Natural killer cell (primary cell): Measurements from ENCODE around the gene FUT6. TPM values are rescaled to one million over a fixed set of nuclear protein-coding genes. Genes with fewer than 3 reads are reported as not detected.

Experiments used
- ATAC-seq, 3 donors: fragments of 150-1000 bp in 2 of 3; fragments of 200-7000 bp in 1 of 3; cut with Tn5 transposase; 1 replicate in 1 of 3; 2 replicates in 2 of 3; pipeline ENCODE4 v1.10.0; 2021; ENCODE audit warnings: mild to moderate bottlenecking in 2 of 3, moderate library complexity in 2 of 3
- DNase-seq, 2 donors: peaks; one replicate each; pipeline versions ENCODE4 v3.0.0 to v3.0.0-alpha.2; 2013 to 2021; ENCODE audit warnings: mixed read lengths in 1 of 2
- H3K27ac ChIP-seq: one replicate; pipeline ENCODE4 v1.5.1; 2013; ENCODE audit warnings: mild to moderate bottlenecking, low read length
- H3K27me3 ChIP-seq: one replicate; pipeline ENCODE4 v1.6.1; 2013; ENCODE audit warnings: low read length; ENCODE audit not compliant: control insufficient read depth, insufficient read depth
- H3K36me3 ChIP-seq: one replicate; pipeline ENCODE4 v1.6.1; 2013; ENCODE audit warnings: low read length; ENCODE audit not compliant: control insufficient read depth, insufficient read depth
- H3K4me1 ChIP-seq: one replicate; pipeline ENCODE4 v1.6.1; 2013; ENCODE audit warnings: low read length; ENCODE audit not compliant: control insufficient read depth, insufficient read depth
- H3K4me3 ChIP-seq: one replicate; pipeline ENCODE4 v1.5.1; 2013; ENCODE audit warnings: low read length
- H3K9me3 ChIP-seq: one replicate; pipeline ENCODE4 v1.6.1; 2013; ENCODE audit warnings: low read length; ENCODE audit not compliant: control insufficient read depth, insufficient read depth
- H3K27ac Mint-ChIP-seq, 2 donors: one replicate each; pipeline ENCODE4 v1.8.0; 2022; ENCODE audit warnings: mild to moderate bottlenecking in 2 of 2, mixed read lengths in 2 of 2, moderate library complexity in 1 of 2
- H3K27me3 Mint-ChIP-seq, 2 donors: one replicate each; pipeline ENCODE4 v1.8.0; 2022; ENCODE audit warnings: low read depth in 2 of 2, mixed read lengths in 2 of 2
- H3K36me3 Mint-ChIP-seq: one replicate; pipeline ENCODE4 v1.8.0; 2022; ENCODE audit warnings: mixed read lengths
- H3K4me1 Mint-ChIP-seq, 2 donors: one replicate each; pipeline ENCODE4 v1.8.0; 2022; ENCODE audit warnings: mixed read lengths in 2 of 2
- H3K4me3 Mint-ChIP-seq: one replicate; pipeline ENCODE4 v1.8.0; 2022; ENCODE audit warnings: mild to moderate bottlenecking, moderate library complexity, mixed read lengths
- H3K9me3 Mint-ChIP-seq, 2 donors: one replicate each; pipeline ENCODE4 v1.8.0; 2022; ENCODE audit warnings: mixed read lengths in 2 of 2
- CTCF ChIP-seq: fragments of 200-600 bp; IDR thresholded peaks from one replicate; pipeline ENCODE4 v1.8.0; 2022; ENCODE audit warnings: antibody characterized with exemption
- WGBS: methylation state at CpG from one replicate; pipeline ENCODE4 v1.1.7; 2013; ENCODE audit warnings: missing lambda C conversion rate; ENCODE audit not compliant: insufficient coverage; 5-methylcytosine and 5-hydroxymethylcytosine counted together
- intact Hi-C: fragments of 100-400 bp; cut with micrococcal nuclease; formaldehyde crosslinking; loops from one replicate; pipeline ENCODE4 v1.14.2; 2022
- total RNA-seq, 4 donors: library from RNA; stranded (reverse); fragments of 120-200 nt in 1 of 4; gene quantifications; one replicate each; pipeline versions ENCODE4 v1.2.3 to v1.2.4, GENCODE V29; 2013 to 2022

Gene FUT6
- total RNA-seq, 3 donors from 2014 or later (not counting 1 experiment from before 2014, with no cell fraction given), result 0.34 TPM; not detected in 2

GRCh38 chr19:5881543-5882299 lies 42.2 kb upstream of the FUT6 start:
- H3K4me1 ChIP-seq, result no peaks in the 10 kb centered on the region
- peaks cover 0 to 13% of the 10 kb centered on the region in 2 donors for H3K27me3 Mint-ChIP-seq
- H3K9me3 ChIP-seq, result no peaks in the 10 kb centered on the region
- no peak overlapping the region for H3K4me3 ChIP-seq
- no peaks in the 10 kb centered on the region for H3K4me1 Mint-ChIP-seq
- H3K27ac Mint-ChIP-seq, result no peak overlapping the region
- H3K9me3 Mint-ChIP-seq, result no peaks in the 10 kb centered on the region
- H3K4me3 Mint-ChIP-seq, result no peak overlapping the region
- intact Hi-C loops, result no loop called here
- TF ChIP-seq CTCF, result no peak
- DNase-seq (no peak), ATAC-seq (no peak)
- H3K27me3 ChIP-seq, result peaks cover 5% of the 10 kb centered on the region
- H3K36me3 ChIP-seq, result no peaks in the 10 kb centered on the region
- no peaks in the 10 kb centered on the region for H3K36me3 Mint-ChIP-seq
- no peak overlapping the region for H3K27ac ChIP-seq
- 50% methylated on average over 15 of the region's 19 CpGs for WGBS

- H3K4me3 Mint-ChIP-seq, result no peak overlapping the region
- intact Hi-C loops, result no loop called here
- DNase-seq (no peak), ATAC-seq (no peak)
- no peaks in the 10 kb centered on the region for H3K4me1 ChIP-seq
- no peaks in the 10 kb centered on the region for H3K36me3 Mint-ChIP-seq
- H3K9me3 ChIP-seq, result no peaks in the 10 kb centered on the region
- H3K27me3 Mint-ChIP-seq, result peaks cover 0 to 17% of the 10 kb centered on the region in 2 donors
- TF ChIP-seq CTCF, result no peak
- no peaks in the 10 kb centered on the region for H3K9me3 Mint-ChIP-seq
- H3K27ac Mint-ChIP-seq, result no peak overlapping the region
- H3K36me3 ChIP-seq, result no peaks in the 10 kb centered on the region
- H3K27ac ChIP-seq, result no peak overlapping the region
- H3K27me3 ChIP-seq, result peaks cover 5% of the 10 kb centered on the region
- H3K4me3 ChIP-seq, result no peak overlapping the region
- 21% methylated on average over 15 of the region's 15 CpGs for whole genome bisulfite sequencing
- no peaks in the 10 kb centered on the region for H3K4me1 Mint-ChIP-seq
These were observed 41.1 kb upstream of the FUT6 start for GRCh38 chr19:5880604-5881078.

GRCh38 chr19:5880196-5880595 lies 40.7 kb upstream of the FUT6 start:
- Mint-ChIP-seq H3K27ac (no peak overlapping the region), H3K9me3 (no peaks in the 10 kb centered on the region), H3K4me3 (no peak overlapping the region), H3K36me3 (no peaks in the 10 kb centered on the region), H3K4me1 (no peaks in the 10 kb centered on the region), H3K27me3 (peaks cover 0 to 15% of the 10 kb centered on the region in 2 donors)
- no peaks in the 10 kb centered on the region for H3K36me3 ChIP-seq
- no peaks in the 10 kb centered on the region for H3K9me3 ChIP-seq
- H3K4me1 ChIP-seq, result no peaks in the 10 kb centered on the region
- H3K27me3 ChIP-seq, result peaks cover 5% of the 10 kb centered on the region
- WGBS, result 58% methylated on average over 4 of the region's 6 CpGs
- DNase-seq (no peak), ATAC-seq (no peak)
- H3K4me3 ChIP-seq, result no peak overlapping the region
- TF ChIP-seq CTCF, result no peak
- H3K27ac ChIP-seq, result no peak overlapping the region
- intact Hi-C loops, result no loop called here

- H3K4me1 ChIP-seq, result no peaks in the 10 kb centered on the region
- Mint-ChIP-seq H3K4me3 (no peak overlapping the region), H3K27me3 (peaks cover 0 to 14% of the 10 kb centered on the region in 2 donors), H3K9me3 (no peaks in the 10 kb centered on the region), H3K4me1 (no peaks in the 10 kb centered on the region), H3K27ac (no peak overlapping the region), H3K36me3 (no peaks in the 10 kb centered on the region)
- ATAC-seq (no peak), DNase-seq (no peak)
- no peak for TF ChIP-seq CTCF
- no peak overlapping the region for H3K4me3 ChIP-seq
- 78% methylated on average over 9 of the region's 9 CpGs for WGBS
- H3K27me3 ChIP-seq, result peaks cover 5% of the 10 kb centered on the region
- no peaks in the 10 kb centered on the region for H3K36me3 ChIP-seq
- no peak overlapping the region for H3K27ac ChIP-seq
- H3K9me3 ChIP-seq, result no peaks in the 10 kb centered on the region
- intact Hi-C loops, result no loop called here
These were observed 38.4 kb upstream of the FUT6 start for GRCh38 chr19:5877882-5878281.
